Measurements from ENCODE around the gene VAC14.

GRCh38 chr16:70696952-70697593 is 103.9 kb downstream of the VAC14 start:
- no peak for TF ChIP-seq POLR2A (IDR thresholded peaks at IDR 0.05)
- TF ChIP-seq, protein P1, sequence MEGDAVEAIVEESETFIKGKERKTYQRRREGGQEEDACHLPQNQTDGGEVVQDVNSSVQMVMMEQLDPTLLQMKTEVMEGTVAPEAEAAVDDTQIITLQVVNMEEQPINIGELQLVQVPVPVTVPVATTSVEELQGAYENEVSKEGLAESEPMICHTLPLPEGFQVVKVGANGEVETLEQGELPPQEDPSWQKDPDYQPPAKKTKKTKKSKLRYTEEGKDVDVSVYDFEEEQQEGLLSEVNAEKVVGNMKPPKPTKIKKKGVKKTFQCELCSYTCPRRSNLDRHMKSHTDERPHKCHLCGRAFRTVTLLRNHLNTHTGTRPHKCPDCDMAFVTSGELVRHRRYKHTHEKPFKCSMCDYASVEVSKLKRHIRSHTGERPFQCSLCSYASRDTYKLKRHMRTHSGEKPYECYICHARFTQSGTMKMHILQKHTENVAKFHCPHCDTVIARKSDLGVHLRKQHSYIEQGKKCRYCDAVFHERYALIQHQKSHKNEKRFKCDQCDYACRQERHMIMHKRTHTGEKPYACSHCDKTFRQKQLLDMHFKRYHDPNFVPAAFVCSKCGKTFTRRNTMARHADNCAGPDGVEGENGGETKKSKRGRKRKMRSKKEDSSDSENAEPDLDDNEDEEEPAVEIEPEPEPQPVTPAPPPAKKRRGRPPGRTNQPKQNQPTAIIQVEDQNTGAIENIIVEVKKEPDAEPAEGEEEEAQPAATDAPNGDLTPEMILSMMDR (IDR thresholded peaks at IDR 0.05): no peak

All from stomach (tissue), 4 donors.